K562 (cell line): ENCODE results near the gene PRSS56. TPM values are rescaled to one million over a fixed set of nuclear protein-coding genes. Genes with fewer than 3 reads are reported as not detected.

ENCODE experiments used
- ATAC-seq: fragments of 200-7000 bp; cut with Tn5 transposase; 3 replicates; pipeline ENCODE4 v1.9.1; 2020; ENCODE audit warnings: moderate library complexity
- BruUV-seq: library from RNA; stranded (reverse); fragments of 400-500 nt; replicated peaks from 2 replicates; lab custom pipeline; 2021; lab: Mats Ljungman, UMichigan
- CTCF ChIA-PET: fragments of 300-600 bp; formaldehyde crosslinking; extraction: SDS; loops from one replicate; lab custom pipeline; 2021; ENCODE audit warnings: low intra/inter-chr PET ratio; lab: Yijun Ruan, JAX
- POLR2A ChIA-PET: fragments of 300-600, 350-650 bp; sonication (Branson Sonifier 250); formaldehyde crosslinking; extraction: SDS; loops from one replicate; lab custom pipeline; 2021; ENCODE audit warnings: antibody characterized with exemption, inconsistent platforms; lab: Yijun Ruan, JAX
- DNase-seq, 4 experiments: peaks; one replicate each; pipeline versions ENCODE4 v3.0.0 to v3.0.0-alpha.2; 2011 to 2018; ENCODE audit warnings: low spot score in 3 of 4, mixed read lengths in 3 of 4; ENCODE audit errors: extremely low read depth in 1 of 4
- FAIRE-seq: peaks from 2 replicates; lab custom pipeline; 2011; peaks lifted over from hg19 to GRCh38; lab: Jason Lieb, UNC
- H2AFZ ChIP-seq: 2 replicates; pipeline ENCODE4 v1.6.0; 2011; ENCODE audit warnings: low read depth, low read length, control low read depth, inconsistent platforms
- H3K27ac ChIP-seq: fragments of 200-600 bp; 3 replicates; pipeline ENCODE4 v1.8.0; 2011; ENCODE audit warnings: low read depth, mild to moderate bottlenecking, control low read depth, inconsistent platforms, low read length, moderate library complexity, mixed read lengths; ENCODE audit errors: extremely low read depth
- H3K27me3 ChIP-seq, 2 experiments: fragments of 300-600 bp in 1 of 2; 2 replicates in 1 of 2; 3 replicates in 1 of 2; pipeline versions ENCODE4 v1.6.0 to v1.8.0; 2011; ENCODE audit warnings: inconsistent platforms in 2 of 2, low read length in 2 of 2, mild to moderate bottlenecking in 1 of 2, mixed read lengths in 1 of 2, moderate library complexity in 1 of 2; ENCODE audit not compliant: control insufficient read depth in 2 of 2, insufficient read depth in 2 of 2
- H3K36me3 ChIP-seq: fragments of 300-600 bp; 3 replicates; pipeline ENCODE4 v1.8.0; 2011; ENCODE audit warnings: mild to moderate bottlenecking, low read length, inconsistent platforms; ENCODE audit not compliant: control insufficient read depth, insufficient read depth
- H3K4me1 ChIP-seq, 2 experiments: fragments of 200-600 bp in 1 of 2; replicated peaks in 1 of 2; 2 replicates in 1 of 2; 3 replicates in 1 of 2; pipeline versions ENCODE4 v1.5.1 to v1.8.0; 2011; ENCODE audit warnings: inconsistent platforms in 2 of 2, low read length in 2 of 2, mild to moderate bottlenecking in 1 of 2, mixed read lengths in 1 of 2, moderate library complexity in 1 of 2; ENCODE audit not compliant: control insufficient read depth in 2 of 2, insufficient read depth in 2 of 2
- H3K4me2 ChIP-seq: 2 replicates; pipeline ENCODE4 v1.6.1; 2011; ENCODE audit warnings: low read length, control low read depth, inconsistent platforms, mixed read lengths; ENCODE audit not compliant: insufficient read depth
- H3K4me3 ChIP-seq: fragments of 200-600 bp; sonication (generic), shearing (Covaris generic); 2 replicates; pipeline ENCODE4 v1.5.1; 2016; ENCODE audit warnings: control low read depth, inconsistent platforms
- H3K79me2 ChIP-seq: fragments of 200-600 bp; 3 replicates; pipeline ENCODE4 v1.8.0; 2011; ENCODE audit warnings: low read length, inconsistent platforms; ENCODE audit not compliant: control insufficient read depth, insufficient read depth
- H3K9ac ChIP-seq, 2 experiments: 2 replicates each; pipeline versions ENCODE4 v1.6.0 to v1.6.1; 2011; ENCODE audit warnings: low read depth in 2 of 2, low read length in 2 of 2, control low read depth in 1 of 2, inconsistent platforms in 1 of 2, mild to moderate bottlenecking in 1 of 2, mixed read lengths in 1 of 2; ENCODE audit not compliant: insufficient read depth in 1 of 2
- H3K9me1 ChIP-seq: one replicate; pipeline ENCODE4 v1.6.0; 2011; ENCODE audit warnings: inconsistent platforms, mild to moderate bottlenecking, low read length, moderate library complexity; ENCODE audit not compliant: control insufficient read depth, insufficient read depth
- H3K9me3 ChIP-seq: replicated peaks from 2 replicates; pipeline ENCODE4 v1.5.1; 2011; ENCODE audit warnings: low read depth, low read length, inconsistent platforms; ENCODE audit not compliant: control insufficient read depth, insufficient read depth
- H4K20me1 ChIP-seq: replicated peaks from 2 replicates; pipeline ENCODE4 v1.6.1; 2011; ENCODE audit warnings: low read length, inconsistent platforms, mixed read lengths; ENCODE audit not compliant: control insufficient read depth, insufficient read depth
- CHD4 ChIP-seq: fragments of 200-600 bp; sonication (generic); IDR thresholded peaks from 3 replicates; pipeline ENCODE4 v1.6.1; 2012; ENCODE audit warnings: low read depth, mild to moderate bottlenecking, mixed read lengths, low read length, inconsistent platforms; ENCODE audit not compliant: insufficient read depth, insufficient replicate concordance, poor library complexity, severe bottlenecking
- DNMT1 ChIP-seq: fragments of 450-650 bp; IDR thresholded peaks from 2 replicates; pipeline ENCODE4 v1.6.1; 2016; ENCODE audit warnings: antibody characterized with exemption, mild to moderate bottlenecking
- KDM5B ChIP-seq: fragments of 200-600 bp; sonication (generic); IDR thresholded peaks from 2 replicates; pipeline ENCODE4 v1.6.1; 2012; ENCODE audit warnings: low read depth, mild to moderate bottlenecking, moderate library complexity, low read length, control low read depth, inconsistent platforms; ENCODE audit not compliant: insufficient replicate concordance
- PRPF4 ChIP-seq: fragments of 200-400 bp; formaldehyde crosslinking; IDR thresholded peaks from one replicate; pipeline ENCODE4 v1.6.1; 2017; ENCODE audit warnings: low read length, low read depth, mild to moderate bottlenecking; ENCODE audit not compliant: insufficient read depth, poor library complexity, severe bottlenecking
- STAT6 ChIP-seq: sonication (generic); formaldehyde crosslinking; IDR thresholded peaks from 2 replicates; pipeline ENCODE4 v1.8.1; 2023; ENCODE audit warnings: mild to moderate bottlenecking, missing genetic modification reagents
- USF2 ChIP-seq: sonication (generic); formaldehyde crosslinking; IDR thresholded peaks from 2 replicates; pipeline ENCODE4 v1.5.0; 2020; ENCODE audit warnings: missing genetic modification reagents
- ZKSCAN1 ChIP-seq: fragments of 150-350 bp; IDR thresholded peaks from 2 replicates; pipeline ENCODE4 v1.6.1; 2016; ENCODE audit warnings: low read depth, low read length
- ZNF79 ChIP-seq: fragments of 250-450 bp; sonication (Bioruptor Pico); IDR thresholded peaks from 2 replicates; pipeline ENCODE4 v1.4.0; 2020; ENCODE audit warnings: low read depth, mild to moderate bottlenecking, moderate library complexity
- WGBS: fragments of 100-300 bp; shearing (Covaris generic); methylation state at CpG from one replicate; pipeline ENCODE4 v1.1.6; 2016; ENCODE audit warnings: low coverage, mixed read lengths; ENCODE audit not compliant: insufficient coverage; ENCODE audit errors: missing lambda C conversion rate; 5-methylcytosine and 5-hydroxymethylcytosine counted together
- in situ Hi-C: fragments of 300-500 bp; cut with MboI; formaldehyde crosslinking; loops from 4 replicates; pipeline ENCODE4 v1.15.0; 2018; ENCODE audit warnings: inconsistent platforms, mixed read lengths
- intact Hi-C: fragments of 100-400 bp; cut with micrococcal nuclease; formaldehyde crosslinking; loops from 2 replicates; pipeline ENCODE4 v1.14.2; 2022
- polyA plus RNA-seq, 8 experiments: library from polyadenylated mRNA; depleted of rRNA in 4 of 8; stranded (reverse) in 5 of 8; unstranded in 3 of 8; fragments of >200 nt; fragmentation: Nextera tagmentation in 2 of 8; fragmentation: Illumina TruSeq in 1 of 8; extraction: Ambion mirVana in 2 of 8; extraction: Trizol in 1 of 8; gene quantifications; 2 replicates each; pipeline versions ENCODE4 v1.2.1 to v1.2.3, GENCODE V29; 2011 to 2014; ENCODE audit warnings: inconsistent platforms in 1 of 8, missing spikeins in 1 of 8
- total RNA-seq, 7 experiments: library from RNA; depleted of rRNA in 6 of 7; stranded (reverse); fragments of >200 nt in 6 of 7; fragmentation: Illumina TruSeq in 2 of 7; extraction: Trizol in 2 of 7; gene quantifications; 2 replicates each; pipeline versions ENCODE4 v1.2.1 to v1.2.3, GENCODE V29; 2011 to 2021; ENCODE audit warnings: low replicate concordance in 1 of 7

The PRSS56 gene
- total and polyA plus RNA-seq, 9 of the 15 experiments (the other 6 are each of a cell fraction or from before 2014, with no cell fraction given), result not detected

- no peak overlapping the region for H3K4me3 ChIP-seq
- CTCF ChIA-PET, result no interaction called here
- H4K20me1 ChIP-seq, result no peaks in the 10 kb centered on the region
- no peak for ATAC-seq
- in situ Hi-C loops (no loop called here), intact Hi-C loops (no loop called here)
- no TSS peak for BruUV-seq
- no peaks in the 10 kb centered on the region for H3K36me3 ChIP-seq
- no peak for DNase-seq
- H3K9me3 ChIP-seq, result no peaks in the 10 kb centered on the region
- H3K79me2 ChIP-seq, result no peaks in the 10 kb centered on the region
- no peak overlapping the region for H3K27ac ChIP-seq
- POLR2A ChIA-PET, result no interaction called here
- H3K9me1 ChIP-seq, result no peaks in the 10 kb centered on the region
- no peak overlapping the region for H3K4me2 ChIP-seq
- H3K9ac ChIP-seq, result no peak overlapping the region
- no peak overlapping the region for H2AFZ ChIP-seq
- WGBS, result 78% methylated on average over 10 of the region's 111 CpGs
- TF ChIP-seq PRPF4, result no peak
- FAIRE-seq, result no peak
- peaks cover 0 to 15% of the 10 kb centered on the region in 2 experiments; a peak in 3 of 5 replicates for H3K27me3 ChIP-seq
- H3K4me1 ChIP-seq, result peaks cover 0 to under 1% of the 10 kb centered on the region in 2 experiments; a peak in 1 of 5 replicates
These were observed 34.2 kb upstream of the PRSS56 start for GRCh38 chr2:232485757-232486557.

GRCh38 chr2:232486558-232487384 lies 33.4 kb upstream of the PRSS56 start:
- Histone ChIP-seq H4K20me1 (no peaks in the 10 kb centered on the region), H3K27ac (no peak overlapping the region), H3K9me1 (no peaks in the 10 kb centered on the region), H3K79me2 (no peaks in the 10 kb centered on the region), H3K4me1 (no peaks in the 10 kb centered on the region), H3K9me3 (no peaks in the 10 kb centered on the region), H3K4me3 (no peak overlapping the region), H3K36me3 (no peaks in the 10 kb centered on the region), H3K9ac (no peak overlapping the region), H3K4me2 (no peak overlapping the region), H3K27me3 (peaks cover 0 to 10% of the 10 kb centered on the region in 2 experiments; a peak in 2 of 5 replicates), H2AFZ (no peak overlapping the region)
- in situ Hi-C loops (no loop called here), intact Hi-C loops (no loop called here)
- 25% methylated on average over 13 of the region's 74 CpGs for WGBS
- BruUV-seq, result no TSS peak
- CTCF ChIA-PET, result no interaction called here
- POLR2A ChIA-PET, result no interaction called here
- DNase-seq, result no peak
- no peak for ATAC-seq
- no peak for FAIRE-seq
- TF ChIP-seq DNMT1 (no peak), USF2 (CRISPR knock-in tag) (no peak), ZKSCAN1 (no peak), CHD4 (no peak), ZNF79 (CRISPR knock-in tag) (no peak), KDM5B (no peak), STAT6 (no peak)
